HEK293 (cell line): ENCODE data around the gene GLMP.

ENCODE experiments used
- CTCF ChIA-PET: fragments of 350-600 bp; formaldehyde crosslinking; extraction: SDS; loops from one replicate; lab custom pipeline; 2021; ENCODE audit warnings: antibody characterized with exemption; lab: Yijun Ruan, JAX
- POLR2A ChIA-PET: fragments of 300-600 bp; formaldehyde crosslinking; extraction: SDS; loops from one replicate; lab custom pipeline; 2020; ENCODE audit warnings: antibody characterized with exemption, inconsistent platforms; lab: Yijun Ruan, JAX
- H3K27ac ChIP-seq: fragments of 200-500 bp; sonication (Bioruptor generic); 2 replicates; pipeline ENCODE4 v1.5.1; 2014; ENCODE audit warnings: low read depth, low read length, control low read depth, inconsistent platforms; ENCODE audit errors: extremely low read depth
- H3K36me3 ChIP-seq, 2 experiments: fragments of 200-500 bp in 1 of 2; sonication (Bioruptor generic) in 1 of 2; 1 replicate in 1 of 2; 2 replicates in 1 of 2; pipeline ENCODE4 v1.5.1; 2014 to 2017; ENCODE audit warnings: inconsistent platforms in 2 of 2, low read length in 2 of 2; ENCODE audit not compliant: control insufficient read depth in 2 of 2, insufficient read depth in 1 of 2
- H3K4me1 ChIP-seq: fragments of 200-500 bp; sonication (Bioruptor generic); 2 replicates; pipeline ENCODE4 v1.5.1; 2014; ENCODE audit warnings: mild to moderate bottlenecking, low read length, inconsistent platforms; ENCODE audit not compliant: control insufficient read depth, insufficient read depth
- H3K4me3 ChIP-seq: 2 replicates; pipeline ENCODE4 v1.5.1; 2011; ENCODE audit warnings: low read depth, mild to moderate bottlenecking, control low read depth, low read length, moderate library complexity
- H3K9me3 ChIP-seq: fragments of 200-500 bp; sonication (Bioruptor generic); 2 replicates; pipeline ENCODE4 v1.5.1; 2014; ENCODE audit warnings: low read depth, low read length, inconsistent platforms; ENCODE audit not compliant: control insufficient read depth, insufficient read depth
- KLF1 ChIP-seq: fragments of 450-650 bp; formaldehyde crosslinking; IDR thresholded peaks from 2 replicates; pipeline ENCODE4 v1.5.1; 2016; ENCODE audit warnings: missing biosample characterization, missing genetic modification characterization
- REPIN1 ChIP-seq: fragments of 450-650 bp; formaldehyde crosslinking; IDR thresholded peaks from 2 replicates; pipeline ENCODE4 v1.5.1; 2017; ENCODE audit warnings: missing biosample characterization, missing genetic modification characterization, low read depth
- SCRT2 ChIP-seq: fragments of 450-650 bp; formaldehyde crosslinking; IDR thresholded peaks from 2 replicates; pipeline ENCODE4 v1.5.1; 2016; ENCODE audit warnings: missing biosample characterization, missing genetic modification characterization
- YY2 ChIP-seq: fragments of 450-650 bp; formaldehyde crosslinking; IDR thresholded peaks from 2 replicates; pipeline ENCODE4 v1.5.1; 2016; ENCODE audit warnings: missing biosample characterization, missing genetic modification characterization
- ZEB2 ChIP-seq: fragments of 450-650 bp; formaldehyde crosslinking; IDR thresholded peaks from 2 replicates; pipeline ENCODE4 v1.5.1; 2016; ENCODE audit warnings: missing biosample characterization, missing genetic modification characterization
- ZFHX2 ChIP-seq: fragments of 450-650 bp; formaldehyde crosslinking; conservative IDR thresholded peaks from 2 replicates; pipeline ENCODE4 v1.5.1; 2016; ENCODE audit warnings: missing biosample characterization, missing genetic modification characterization
- ZNF10 ChIP-seq: fragments of 450-650 bp; formaldehyde crosslinking; IDR thresholded peaks from 2 replicates; pipeline ENCODE4 v1.5.1; 2017; ENCODE audit warnings: missing biosample characterization, missing genetic modification characterization
- ZNF140 ChIP-seq: fragments of 450-650 bp; formaldehyde crosslinking; IDR thresholded peaks from 2 replicates; pipeline ENCODE4 v1.5.1; 2016; ENCODE audit warnings: missing biosample characterization, missing genetic modification characterization
- ZNF146 ChIP-seq: fragments of 450-650 bp; formaldehyde crosslinking; IDR thresholded peaks from 2 replicates; pipeline ENCODE4 v1.5.1; 2016; ENCODE audit warnings: missing biosample characterization, missing genetic modification characterization
- ZNF155 ChIP-seq: fragments of 450-650 bp; formaldehyde crosslinking; IDR thresholded peaks from 2 replicates; pipeline ENCODE4 v1.5.1; 2016; ENCODE audit warnings: missing biosample characterization, missing genetic modification characterization
- ZNF239 ChIP-seq: fragments of 450-650 bp; formaldehyde crosslinking; IDR thresholded peaks from 2 replicates; pipeline ENCODE4 v1.5.1; 2016; ENCODE audit warnings: missing biosample characterization, missing genetic modification characterization
- ZNF292 ChIP-seq: fragments of 450-650 bp; formaldehyde crosslinking; IDR thresholded peaks from 2 replicates; pipeline ENCODE4 v1.5.1; 2016; ENCODE audit warnings: low read depth, missing biosample characterization, missing genetic modification characterization, borderline replicate concordance
- ZNF37A ChIP-seq: fragments of 450-650 bp; IDR thresholded peaks from 2 replicates; pipeline ENCODE4 v1.5.1; 2018; ENCODE audit warnings: missing biosample characterization, missing genetic modification characterization
- ZNF555 ChIP-seq: fragments of 450-650 bp; formaldehyde crosslinking; conservative IDR thresholded peaks from 2 replicates; pipeline ENCODE4 v1.5.1; 2017; ENCODE audit warnings: missing biosample characterization, mild to moderate bottlenecking, missing genetic modification characterization, inconsistent platforms
- TF ChIP-seq, protein P1 (sequence below): fragments of 450-650 bp; formaldehyde crosslinking; IDR thresholded peaks from 2 replicates; pipeline ENCODE4 v1.5.1; 2016; ENCODE audit warnings: missing biosample characterization, missing genetic modification characterization
- TF ChIP-seq, protein P2 (sequence below): fragments of 450-650 bp; formaldehyde crosslinking; IDR thresholded peaks from 2 replicates; pipeline ENCODE4 v1.5.1; 2016; ENCODE audit warnings: missing biosample characterization, missing genetic modification characterization
- TF ChIP-seq, protein P3 (sequence below): fragments of 450-650 bp; formaldehyde crosslinking; IDR thresholded peaks from 2 replicates; pipeline ENCODE4 v1.5.1; 2016; ENCODE audit warnings: missing biosample characterization, missing genetic modification characterization

GLMP gene

DNA sequence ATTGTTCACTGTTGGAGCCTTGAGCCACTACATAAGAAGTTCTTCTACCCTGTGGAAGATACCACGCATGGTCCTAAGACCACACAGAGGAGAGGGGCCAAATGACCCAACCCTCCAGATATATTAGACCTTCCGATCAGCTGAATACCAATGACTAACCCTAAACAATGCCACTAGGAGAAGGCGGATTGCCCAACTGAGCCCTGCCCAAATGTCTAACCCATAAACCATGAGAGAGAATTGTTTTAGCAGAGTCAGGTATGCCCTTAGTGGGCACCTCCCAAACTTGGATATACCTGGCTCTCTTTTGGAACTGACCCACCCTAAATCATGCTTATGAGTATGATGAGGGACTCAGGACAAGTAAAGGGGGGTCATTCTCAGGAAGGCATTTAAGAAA, 25.2 kb downstream of the GLMP start:
- TF ChIP-seq, protein P1, sequence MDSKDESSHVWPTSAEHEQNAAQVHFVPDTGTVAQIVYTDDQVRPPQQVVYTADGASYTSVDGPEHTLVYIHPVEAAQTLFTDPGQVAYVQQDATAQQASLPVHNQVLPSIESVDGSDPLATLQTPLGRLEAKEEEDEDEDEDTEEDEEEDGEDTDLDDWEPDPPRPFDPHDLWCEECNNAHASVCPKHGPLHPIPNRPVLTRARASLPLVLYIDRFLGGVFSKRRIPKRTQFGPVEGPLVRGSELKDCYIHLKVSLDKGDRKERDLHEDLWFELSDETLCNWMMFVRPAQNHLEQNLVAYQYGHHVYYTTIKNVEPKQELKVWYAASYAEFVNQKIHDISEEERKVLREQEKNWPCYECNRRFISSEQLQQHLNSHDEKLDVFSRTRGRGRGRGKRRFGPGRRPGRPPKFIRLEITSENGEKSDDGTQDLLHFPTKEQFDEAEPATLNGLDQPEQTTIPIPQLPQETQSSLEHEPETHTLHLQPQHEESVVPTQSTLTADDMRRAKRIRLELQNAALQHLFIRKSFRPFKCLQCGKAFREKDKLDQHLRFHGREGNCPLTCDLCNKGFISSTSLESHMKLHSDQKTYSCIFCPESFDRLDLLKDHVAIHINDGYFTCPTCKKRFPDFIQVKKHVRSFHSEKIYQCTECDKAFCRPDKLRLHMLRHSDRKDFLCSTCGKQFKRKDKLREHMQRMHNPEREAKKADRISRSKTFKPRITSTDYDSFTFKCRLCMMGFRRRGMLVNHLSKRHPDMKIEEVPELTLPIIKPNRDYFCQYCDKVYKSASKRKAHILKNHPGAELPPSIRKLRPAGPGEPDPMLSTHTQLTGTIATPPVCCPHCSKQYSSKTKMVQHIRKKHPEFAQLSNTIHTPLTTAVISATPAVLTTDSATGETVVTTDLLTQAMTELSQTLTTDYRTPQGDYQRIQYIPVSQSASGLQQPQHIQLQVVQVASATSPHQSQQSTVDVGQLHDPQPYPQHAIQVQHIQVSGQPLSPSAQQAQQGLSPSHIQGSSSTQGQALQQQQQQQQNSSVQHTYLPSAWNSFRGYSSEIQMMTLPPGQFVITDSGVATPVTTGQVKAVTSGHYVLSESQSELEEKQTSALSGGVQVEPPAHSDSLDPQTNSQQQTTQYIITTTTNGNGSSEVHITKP (tag by site-specific recombination), result no peak
- TF ChIP-seq, protein P2, sequence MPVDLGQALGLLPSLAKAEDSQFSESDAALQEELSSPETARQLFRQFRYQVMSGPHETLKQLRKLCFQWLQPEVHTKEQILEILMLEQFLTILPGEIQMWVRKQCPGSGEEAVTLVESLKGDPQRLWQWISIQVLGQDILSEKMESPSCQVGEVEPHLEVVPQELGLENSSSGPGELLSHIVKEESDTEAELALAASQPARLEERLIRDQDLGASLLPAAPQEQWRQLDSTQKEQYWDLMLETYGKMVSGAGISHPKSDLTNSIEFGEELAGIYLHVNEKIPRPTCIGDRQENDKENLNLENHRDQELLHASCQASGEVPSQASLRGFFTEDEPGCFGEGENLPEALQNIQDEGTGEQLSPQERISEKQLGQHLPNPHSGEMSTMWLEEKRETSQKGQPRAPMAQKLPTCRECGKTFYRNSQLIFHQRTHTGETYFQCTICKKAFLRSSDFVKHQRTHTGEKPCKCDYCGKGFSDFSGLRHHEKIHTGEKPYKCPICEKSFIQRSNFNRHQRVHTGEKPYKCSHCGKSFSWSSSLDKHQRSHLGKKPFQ (tag by site-specific recombination), result no peak
- no peak for TF ChIP-seq ZNF146 (tag by site-specific recombination)
- no peak for TF ChIP-seq ZNF239
- no peak for TF ChIP-seq ZNF155 (tag by site-specific recombination)
- TF ChIP-seq YY2 (tag by site-specific recombination), result no peak
- no peak for TF ChIP-seq ZFHX2 (tag by site-specific recombination)
- TF ChIP-seq ZEB2 (tag by site-specific recombination), result no peak
- TF ChIP-seq, protein P3, sequence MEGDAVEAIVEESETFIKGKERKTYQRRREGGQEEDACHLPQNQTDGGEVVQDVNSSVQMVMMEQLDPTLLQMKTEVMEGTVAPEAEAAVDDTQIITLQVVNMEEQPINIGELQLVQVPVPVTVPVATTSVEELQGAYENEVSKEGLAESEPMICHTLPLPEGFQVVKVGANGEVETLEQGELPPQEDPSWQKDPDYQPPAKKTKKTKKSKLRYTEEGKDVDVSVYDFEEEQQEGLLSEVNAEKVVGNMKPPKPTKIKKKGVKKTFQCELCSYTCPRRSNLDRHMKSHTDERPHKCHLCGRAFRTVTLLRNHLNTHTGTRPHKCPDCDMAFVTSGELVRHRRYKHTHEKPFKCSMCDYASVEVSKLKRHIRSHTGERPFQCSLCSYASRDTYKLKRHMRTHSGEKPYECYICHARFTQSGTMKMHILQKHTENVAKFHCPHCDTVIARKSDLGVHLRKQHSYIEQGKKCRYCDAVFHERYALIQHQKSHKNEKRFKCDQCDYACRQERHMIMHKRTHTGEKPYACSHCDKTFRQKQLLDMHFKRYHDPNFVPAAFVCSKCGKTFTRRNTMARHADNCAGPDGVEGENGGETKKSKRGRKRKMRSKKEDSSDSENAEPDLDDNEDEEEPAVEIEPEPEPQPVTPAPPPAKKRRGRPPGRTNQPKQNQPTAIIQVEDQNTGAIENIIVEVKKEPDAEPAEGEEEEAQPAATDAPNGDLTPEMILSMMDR (tag by site-specific recombination), result no peak
- no peak for TF ChIP-seq REPIN1 (tag by site-specific recombination)
- TF ChIP-seq ZNF10 (tag by site-specific recombination), result no peak
- TF ChIP-seq ZNF37A (tag by site-specific recombination), result no peak
- TF ChIP-seq ZNF292 (tag by site-specific recombination), result no peak
- TF ChIP-seq, all 188 proteins: peak for 0
- H3K36me3 ChIP-seq, result peaks cover 73 to 97% of the 10 kb centered on the region in 2 experiments
- no peak overlapping the region for H3K27ac ChIP-seq
- CTCF ChIA-PET, result no interaction called here
- H3K4me1 ChIP-seq, result no peaks in the 10 kb centered on the region
- H3K4me3 ChIP-seq, result no peak overlapping the region
- POLR2A ChIA-PET, result interaction anchor here (0.7 kb wide), 1 partner anchor 12 kb away, joined by 3 read pairs; the partner anchor contains the start of gene SMG5
- H3K9me3 ChIP-seq, result no peaks in the 10 kb centered on the region

DNA sequence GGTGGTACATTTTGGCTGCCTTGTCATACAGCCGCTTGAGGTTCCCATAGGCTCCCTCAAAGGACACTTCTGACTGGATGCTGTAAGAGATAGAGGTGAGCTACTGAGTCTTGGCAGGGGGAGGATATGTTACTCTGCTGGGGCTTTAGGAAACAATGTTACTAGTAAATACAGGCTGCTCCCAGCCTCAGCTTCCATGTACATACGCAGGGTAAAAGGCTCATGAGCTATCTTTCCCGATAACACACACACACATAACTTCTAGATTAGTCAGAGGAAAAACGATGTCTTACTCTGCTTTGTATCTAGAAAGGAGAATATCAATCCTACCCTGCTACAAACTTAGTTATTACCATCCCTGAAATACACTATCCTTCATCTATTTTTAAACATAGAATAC, 27.1 kb downstream of the GLMP start:
- no peak overlapping the region for H3K4me3 ChIP-seq
- TF ChIP-seq ZNF140 (tag by site-specific recombination) (no peak), KLF1 (tag by site-specific recombination) (no peak)
- TF ChIP-seq, all 188 proteins: peak for 0
- ChIA-PET POLR2A (interaction anchor here (1.2 kb wide), 1 partner anchor 15 kb away, joined by 4 read pairs; the partner anchor contains the start of gene SMG5), CTCF (interaction anchor here (0.7 to 1.0 kb wide), 3 partner anchors 9 to 123 kb away, joined by 3 read pairs; no protein-coding TSS in a partner anchor)
- Histone ChIP-seq H3K4me1 (no peaks in the 10 kb centered on the region), H3K27ac (no peak overlapping the region), H3K36me3 (peaks cover 75 to 95% of the 10 kb centered on the region in 2 experiments), H3K9me3 (no peaks in the 10 kb centered on the region)

DNA sequence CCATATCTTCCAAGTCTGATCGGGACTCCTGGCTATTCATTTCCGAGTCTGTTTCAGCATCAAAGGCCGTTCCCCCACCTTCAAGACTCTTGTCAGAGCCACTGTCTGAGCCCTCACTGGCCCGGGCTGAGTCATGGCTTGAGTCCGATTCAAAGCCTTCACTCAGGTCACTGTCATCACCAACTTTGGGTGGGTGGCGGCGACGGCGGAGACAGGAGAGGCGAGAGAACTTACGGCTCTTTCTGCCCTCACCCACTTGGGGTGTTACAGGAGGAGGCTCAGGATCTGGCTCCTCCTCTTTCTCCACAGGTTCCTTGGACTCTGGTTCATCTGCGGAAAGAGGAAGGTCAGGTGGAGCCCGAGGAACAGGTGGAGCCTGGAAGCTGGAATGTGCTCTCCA, 29.4 kb downstream of the GLMP start:
- no peak overlapping the region for H3K27ac ChIP-seq
- CTCF ChIA-PET, result no interaction called here
- H3K36me3 ChIP-seq, result peaks cover 66 to 94% of the 10 kb centered on the region in 2 experiments
- POLR2A ChIA-PET, result no interaction called here
- no peaks in the 10 kb centered on the region for H3K9me3 ChIP-seq
- TF ChIP-seq SCRT2 (tag by site-specific recombination) (0 out of 2 replicates have a peak, but pooled peaks have one; percentile 13), ZNF555 (tag by site-specific recombination) (no peak)
- no peaks in the 10 kb centered on the region for H3K4me1 ChIP-seq
- H3K4me3 ChIP-seq, result no peak overlapping the region
